Measurements from ENCODE around the gene PFKFB3.
A peak's percentile ranks its signal among the peaks of the same experiment; 100 is the strongest.
"Not testable (repeated sequence)": the region's sequence is repeated elsewhere in the genome, so short reads cannot be mapped to it uniquely, and the experiment has no call there.

Gene PFKFB3

GRCh38 chr10:6203331-6204062 is 765 bp downstream of the PFKFB3 start:
- DNase-seq, result peak in 1 of 2 experiments; percentile 54

GRCh38 chr10:6204063-6204340 is 1.3 kb downstream of the PFKFB3 start:
- peak in 1 of 2 experiments; percentile 35 for DNase-seq

DNA sequence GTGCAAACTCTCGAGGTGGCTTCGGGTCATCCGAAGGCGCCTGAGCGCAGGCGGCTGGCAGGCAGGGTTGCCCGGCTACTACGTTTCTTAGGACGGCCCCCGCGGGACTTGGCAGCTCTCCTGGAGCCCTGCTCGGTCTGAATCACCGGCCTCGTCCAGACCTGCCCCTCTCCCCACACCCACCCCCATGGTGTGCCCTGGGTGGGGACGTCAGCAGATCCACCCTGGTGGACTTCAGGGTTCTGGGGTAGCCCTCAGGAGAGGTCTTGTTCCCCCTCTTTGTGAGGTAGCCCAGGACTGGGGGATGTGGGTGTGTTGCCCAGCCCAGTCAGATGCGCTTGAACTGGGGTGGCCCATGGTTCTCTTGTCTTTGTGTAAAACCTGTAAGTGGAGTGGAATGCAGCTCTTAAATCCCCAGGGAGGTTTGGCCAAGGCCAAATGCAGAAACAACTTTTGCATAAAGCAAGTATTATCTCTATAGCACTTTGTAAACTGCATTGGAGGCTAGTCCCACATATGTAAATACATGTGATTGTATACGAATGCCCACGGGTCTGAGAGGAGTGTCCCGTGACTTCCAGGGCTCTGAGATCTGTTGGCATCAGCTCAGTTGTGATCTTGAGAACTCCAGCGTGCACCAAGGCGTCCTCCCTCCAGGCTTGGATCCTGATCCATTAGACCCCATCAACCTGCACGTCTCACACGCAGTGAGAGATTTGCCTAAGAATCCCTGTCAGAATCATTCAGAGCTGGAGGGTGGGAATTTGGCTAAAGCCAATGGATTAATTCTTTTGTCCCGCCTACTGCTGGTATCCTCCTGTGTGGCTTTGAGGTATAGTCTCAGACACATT is 1.8 kb downstream of the PFKFB3 start:
- DNase-seq, result peak; percentile 50 to 75

- DNase-seq, result not testable (repeated sequence)
Measured at GRCh38 chr10:6206486-6206885, 3.8 kb downstream of the PFKFB3 start.

DNA sequence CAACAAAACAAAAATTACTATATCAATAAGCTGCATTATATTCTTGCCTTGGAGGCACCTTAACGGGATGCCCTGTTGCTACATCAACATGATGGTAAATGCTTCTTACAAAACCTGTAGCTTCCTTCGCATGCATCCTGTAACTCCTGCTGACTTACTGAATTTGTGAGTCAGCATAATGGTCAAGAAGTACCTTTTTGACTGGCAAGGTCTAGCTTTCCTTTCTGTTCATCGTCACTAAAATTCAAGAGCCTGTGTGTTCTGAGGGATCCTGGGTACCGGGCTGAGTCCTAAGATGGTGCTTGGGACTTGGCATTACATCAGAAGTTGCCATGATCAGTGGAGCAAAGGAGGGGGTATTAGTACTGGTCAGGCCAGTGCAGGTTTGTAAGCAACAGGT is 4.9 kb downstream of the PFKFB3 start:
- no peak for DNase-seq

DNA sequence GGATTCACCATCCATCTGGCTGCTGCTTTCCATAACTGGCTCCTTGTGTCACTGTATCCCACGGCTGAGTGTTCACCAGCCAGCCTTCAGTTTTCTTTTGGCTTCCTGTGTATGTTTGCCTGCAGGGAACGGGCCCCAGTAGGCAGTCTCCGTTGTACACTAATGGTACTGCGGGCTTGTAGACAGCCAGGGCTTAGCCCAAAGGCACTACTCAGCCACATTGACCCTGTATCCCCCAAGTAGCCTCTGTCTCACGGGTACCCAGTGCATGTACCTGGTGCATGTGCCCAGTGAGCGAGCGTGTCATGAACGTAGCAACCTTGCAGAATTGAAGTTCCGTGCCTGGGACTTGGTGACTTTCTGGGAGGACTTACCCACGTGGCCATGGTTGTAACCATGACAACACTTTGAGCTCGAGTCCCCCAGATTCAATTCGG is 6.1 kb downstream of the PFKFB3 start:
- peak; percentile 16 to 23 for DNase-seq

- no peak for DNase-seq
Measured at GRCh38 chr10:6211341-6211670, 8.6 kb downstream of the PFKFB3 start.

GRCh38 chr10:6211671-6212635 is 9.2 kb downstream of the PFKFB3 start:
- no peak for DNase-seq

- DNase-seq, result no peak
Measured at GRCh38 chr10:6212806-6213205, 10.1 kb downstream of the PFKFB3 start.

DNA sequence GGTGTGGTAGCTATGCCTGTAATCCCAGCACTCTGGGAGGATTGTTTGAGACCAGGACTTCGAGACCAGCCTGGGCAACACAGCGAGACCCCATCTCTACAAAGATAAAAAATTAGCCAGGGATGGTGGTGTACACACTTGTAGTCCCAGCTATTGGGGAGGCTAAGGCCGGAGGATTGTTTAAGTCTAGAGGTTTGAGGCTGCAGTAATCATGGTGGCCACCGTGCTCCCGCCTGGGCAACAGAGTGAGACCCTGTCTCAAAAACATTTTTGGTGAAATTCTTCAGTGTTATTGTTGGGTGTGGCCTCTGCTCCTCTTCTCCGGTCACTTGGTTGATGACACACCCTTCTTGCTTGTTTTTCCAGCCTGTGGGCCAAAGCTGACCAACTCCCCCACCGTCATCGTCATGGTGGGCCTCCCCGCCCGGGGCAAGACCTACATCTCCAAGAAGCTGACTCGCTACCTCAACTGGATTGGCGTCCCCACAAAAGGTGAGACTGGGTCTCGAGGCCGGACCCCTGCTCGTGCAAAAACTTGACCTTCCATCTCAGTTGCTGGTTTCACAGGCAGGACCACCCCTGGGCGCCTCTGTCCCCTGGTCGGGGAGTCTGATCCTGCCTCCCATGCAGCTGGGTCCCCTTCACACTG is 10.6 kb downstream of the PFKFB3 start:
- no peak for DNase-seq

- no peak for DNase-seq
Measured at GRCh38 chr10:6213908-6214307, 11.2 kb downstream of the PFKFB3 start.

DNA sequence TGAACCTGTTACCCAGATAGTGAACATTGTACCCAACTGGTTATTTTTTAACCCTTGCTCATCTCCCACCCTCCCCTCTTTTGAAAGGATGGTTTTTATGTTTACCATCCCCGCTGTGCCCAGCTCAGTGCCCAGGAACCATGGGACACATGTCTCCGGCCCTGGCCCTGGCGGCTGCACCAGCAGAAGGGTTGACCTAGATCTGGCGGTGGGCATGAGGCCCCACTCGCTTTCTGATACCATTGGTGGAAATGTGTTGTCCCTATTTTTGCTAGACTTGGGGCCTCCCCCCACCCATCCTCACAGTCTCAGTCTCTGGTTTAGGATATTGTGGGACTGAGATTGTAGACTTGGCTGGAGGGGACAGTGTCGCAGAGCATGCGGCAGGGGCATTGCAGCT is 11.9 kb downstream of the PFKFB3 start:
- no peak for DNase-seq

DNA sequence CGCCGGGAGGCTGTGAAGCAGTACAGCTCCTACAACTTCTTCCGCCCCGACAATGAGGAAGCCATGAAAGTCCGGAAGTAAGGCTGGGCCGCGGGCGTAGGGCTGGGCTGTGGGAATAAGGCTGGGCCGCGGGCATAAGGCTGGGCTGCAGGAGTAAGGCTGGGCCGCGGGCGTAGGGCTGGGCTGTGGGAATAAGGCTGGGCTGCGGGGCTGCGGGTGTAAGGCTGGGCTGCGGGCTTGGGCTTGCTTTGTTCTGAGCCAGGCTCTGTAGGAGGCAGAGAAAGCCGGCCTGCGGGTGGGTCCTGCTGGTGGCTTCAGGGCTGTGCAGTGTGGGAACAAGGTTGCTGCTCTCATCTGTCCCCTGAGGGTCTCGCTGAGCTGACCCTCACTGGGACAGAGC is 12.5 kb downstream of the PFKFB3 start:
- DNase-seq, result no peak

DNA sequence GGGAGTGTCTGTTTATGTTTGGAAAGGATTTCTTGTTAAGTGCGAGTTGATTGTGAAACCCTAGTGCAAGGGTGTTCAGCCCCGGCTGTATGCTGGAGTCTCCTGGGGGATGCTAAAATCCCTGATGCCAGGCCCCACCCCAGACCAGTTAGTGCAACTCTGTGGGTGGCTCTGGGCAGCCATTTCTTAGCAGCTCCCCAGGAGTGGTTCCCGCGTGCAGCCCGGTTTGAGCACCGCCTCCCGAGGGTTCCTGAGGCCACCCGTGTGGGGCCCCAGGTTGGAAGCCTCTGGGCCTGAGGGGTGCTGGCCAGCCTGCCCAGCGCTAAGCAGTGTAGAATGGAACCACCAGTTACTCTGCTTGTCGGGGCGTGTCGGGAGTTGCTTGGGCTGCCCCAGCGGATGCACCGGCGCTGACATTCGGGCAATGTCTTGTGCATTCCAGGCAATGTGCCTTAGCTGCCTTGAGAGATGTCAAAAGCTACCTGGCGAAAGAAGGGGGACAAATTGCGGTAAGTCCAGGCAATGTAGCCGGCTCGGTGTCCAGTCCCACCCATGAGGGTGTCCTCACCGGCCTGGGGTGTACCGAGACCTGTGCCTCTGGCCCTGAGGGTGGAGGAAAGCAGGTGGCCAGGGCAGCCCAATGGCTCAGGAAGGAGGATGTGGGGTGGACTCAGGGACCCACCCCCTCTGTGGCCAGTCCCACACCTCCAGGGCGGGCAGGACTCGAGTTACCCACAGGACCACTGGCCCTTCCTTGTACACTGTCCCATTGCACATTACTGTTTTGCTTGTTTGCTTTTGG is 13.2 kb downstream of the PFKFB3 start:
- DNase-seq, result no peak

GRCh38 chr10:6216916-6217315 is 14.2 kb downstream of the PFKFB3 start:
- DNase-seq, result no peak

GRCh38 chr10:6217611-6218010 is 14.9 kb downstream of the PFKFB3 start:
- DNase-seq, result no peak

DNA sequence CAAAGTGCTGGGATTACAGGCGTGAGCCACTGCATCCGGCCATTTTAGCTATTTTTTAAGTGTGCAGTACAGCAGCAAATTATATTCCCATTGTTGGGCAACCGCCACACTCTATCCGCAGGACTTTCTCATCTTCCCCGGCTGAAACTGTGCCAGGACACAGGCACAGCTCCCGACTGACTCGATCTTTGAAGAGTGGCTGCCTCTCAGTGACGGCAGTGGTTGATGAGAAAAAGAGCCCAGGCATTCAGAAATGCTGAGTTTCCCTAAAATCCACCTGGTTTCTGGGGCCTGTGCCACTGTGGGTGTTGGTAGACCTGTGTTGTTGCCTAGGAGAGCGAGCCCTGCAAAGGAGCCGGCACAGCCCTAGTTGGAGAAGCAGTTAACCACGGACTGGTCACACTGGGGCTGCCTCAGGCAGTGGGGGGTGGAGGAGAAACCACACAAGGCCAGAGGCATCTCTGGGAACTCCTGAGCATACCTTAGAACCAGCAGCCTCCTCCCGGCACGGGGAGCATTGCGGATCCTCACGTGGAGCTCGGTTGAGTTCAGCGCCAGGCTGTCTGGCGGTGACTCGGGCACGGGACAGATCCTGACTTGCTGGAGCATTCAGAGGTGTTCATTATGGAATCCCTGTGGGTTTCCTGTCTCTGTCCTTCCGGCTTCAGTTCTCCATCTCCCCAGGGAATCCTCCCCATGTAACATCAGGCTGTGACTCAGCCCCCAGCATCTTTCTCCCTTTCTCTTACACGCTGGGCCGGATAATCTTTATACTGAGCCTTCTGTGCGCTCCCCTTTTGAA is 16.2 kb downstream of the PFKFB3 start:
- DNase-seq, result no peak

- DNase-seq, result no peak
Measured at GRCh38 chr10:6219494-6219836, 16.7 kb downstream of the PFKFB3 start.

DNA sequence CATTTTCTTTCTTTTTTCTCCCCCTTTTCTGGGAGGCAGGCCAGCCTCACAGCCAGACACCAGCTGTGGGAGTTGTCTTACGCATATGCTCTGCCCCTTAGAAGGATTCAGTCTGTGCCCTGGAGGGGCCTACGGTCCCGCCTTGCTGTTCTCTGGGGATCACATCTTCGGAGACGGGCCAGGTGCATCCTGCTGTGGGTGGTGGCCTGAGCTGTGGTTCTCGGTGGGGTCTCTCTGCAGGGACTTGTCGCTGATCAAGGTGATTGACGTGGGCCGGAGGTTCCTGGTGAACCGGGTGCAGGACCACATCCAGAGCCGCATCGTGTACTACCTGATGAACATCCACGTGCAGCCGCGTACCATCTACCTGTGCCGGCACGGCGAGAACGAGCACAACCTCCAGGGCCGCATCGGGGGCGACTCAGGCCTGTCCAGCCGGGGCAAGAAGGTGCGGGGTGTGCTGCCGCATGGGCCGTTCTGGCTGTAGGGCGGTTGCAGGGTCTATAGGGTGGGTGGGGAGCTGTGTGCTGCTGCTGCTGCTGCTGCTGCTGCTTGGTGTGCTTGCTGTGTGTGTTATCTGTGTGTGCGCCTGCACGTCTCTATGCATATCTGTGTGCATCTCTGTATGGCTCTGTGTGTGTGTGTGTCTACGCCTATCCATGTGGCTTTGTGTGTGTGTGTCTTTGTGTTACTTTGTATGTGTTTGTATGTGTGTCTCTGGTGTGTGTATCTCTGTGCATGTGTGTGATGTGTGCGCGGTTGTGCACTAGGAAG is 17.9 kb downstream of the PFKFB3 start:
- DNase-seq, result no peak

DNA sequence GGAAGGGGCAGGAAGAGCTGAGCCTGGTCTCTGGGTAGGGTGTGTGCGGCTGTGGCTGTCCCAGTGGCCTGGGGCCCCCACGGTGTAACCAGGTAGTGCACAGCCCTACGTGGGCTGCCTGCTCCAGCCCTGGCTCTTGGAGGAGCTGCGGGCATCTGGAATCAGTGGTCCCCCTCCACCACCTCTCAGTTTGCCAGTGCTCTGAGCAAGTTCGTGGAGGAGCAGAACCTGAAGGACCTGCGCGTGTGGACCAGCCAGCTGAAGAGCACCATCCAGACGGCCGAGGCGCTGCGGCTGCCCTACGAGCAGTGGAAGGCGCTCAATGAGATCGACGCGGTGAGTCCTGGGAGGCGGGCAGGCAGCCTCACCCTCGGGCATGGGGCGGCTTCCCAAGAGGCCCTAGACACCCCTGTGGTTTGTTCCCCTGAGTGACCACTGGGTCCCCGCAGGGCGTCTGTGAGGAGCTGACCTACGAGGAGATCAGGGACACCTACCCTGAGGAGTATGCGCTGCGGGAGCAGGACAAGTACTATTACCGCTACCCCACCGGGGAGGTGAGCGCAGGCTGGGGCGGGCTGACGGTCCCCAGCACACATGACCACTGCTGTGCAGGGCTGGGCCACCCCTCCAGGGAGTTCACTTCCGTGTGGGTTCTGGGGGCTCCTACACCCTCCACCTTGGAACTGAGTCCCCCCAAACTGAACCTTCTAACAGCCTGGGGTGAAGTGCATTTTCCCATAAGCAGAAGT is 18.6 kb downstream of the PFKFB3 start:
- DNase-seq, result no peak

All from NCI-H526 (cell line).